AG09309 (cell line): Measurements from ENCODE around the gene CADPS2.

Experiments used
- DNase-seq: peaks from one replicate; pipeline ENCODE4 v3.0.0-alpha.2; 2010; ENCODE audit warnings: low read depth
- H3K4me3 ChIP-seq: 2 replicates; pipeline ENCODE4 v1.5.1; 2011; ENCODE audit warnings: mild to moderate bottlenecking, low read depth, low read length, moderate library complexity; ENCODE audit not compliant: control insufficient read depth
- CTCF ChIP-seq: IDR thresholded peaks from 2 replicates; pipeline ENCODE4 v1.5.1; 2011; ENCODE audit warnings: mild to moderate bottlenecking, low read depth, low read length, inconsistent platforms; ENCODE audit not compliant: insufficient read depth, control insufficient read depth; ENCODE audit errors: missing control alignments

Gene CADPS2

GRCh38 chr7:122755696-122756095 is 130.6 kb downstream of the CADPS2 start:
- no peak for DNase-seq
- TF ChIP-seq CTCF: no peak
- H3K4me3 ChIP-seq: no peak overlapping the region

GRCh38 chr7:122752583-122752982 is 133.7 kb downstream of the CADPS2 start:
- DNase-seq: no peak
- no peak for TF ChIP-seq CTCF
- no peak overlapping the region for H3K4me3 ChIP-seq

GRCh38 chr7:122750389-122750788 is 135.9 kb downstream of the CADPS2 start:
- no peak for DNase-seq
- TF ChIP-seq CTCF: no peak
- H3K4me3 ChIP-seq: no peak overlapping the region

GRCh38 chr7:122748195-122748594 is 138.1 kb downstream of the CADPS2 start:
- DNase-seq: no peak
- no peak overlapping the region for H3K4me3 ChIP-seq

GRCh38 chr7:122746948-122747347 is 139.3 kb downstream of the CADPS2 start:
- TF ChIP-seq CTCF: no peak
- no peak for DNase-seq
- H3K4me3 ChIP-seq: no peak overlapping the region

More at GRCh38 chr7:122748195-122748594, 138.1 kb downstream of the CADPS2 start:
- no peak for TF ChIP-seq CTCF

- DNase-seq: no peak
- H3K4me3 ChIP-seq: no peak overlapping the region
- TF ChIP-seq CTCF: no peak
Measured at GRCh38 chr7:122743211-122743610, 143.0 kb downstream of the CADPS2 start.

- no peak overlapping the region for H3K4me3 ChIP-seq
- DNase-seq: no peak
- TF ChIP-seq CTCF: no peak
Measured at GRCh38 chr7:122738947-122739346, 147.3 kb downstream of the CADPS2 start.
